ENCODE measurements around the gene SSUH2.

Gene SSUH2

DNA sequence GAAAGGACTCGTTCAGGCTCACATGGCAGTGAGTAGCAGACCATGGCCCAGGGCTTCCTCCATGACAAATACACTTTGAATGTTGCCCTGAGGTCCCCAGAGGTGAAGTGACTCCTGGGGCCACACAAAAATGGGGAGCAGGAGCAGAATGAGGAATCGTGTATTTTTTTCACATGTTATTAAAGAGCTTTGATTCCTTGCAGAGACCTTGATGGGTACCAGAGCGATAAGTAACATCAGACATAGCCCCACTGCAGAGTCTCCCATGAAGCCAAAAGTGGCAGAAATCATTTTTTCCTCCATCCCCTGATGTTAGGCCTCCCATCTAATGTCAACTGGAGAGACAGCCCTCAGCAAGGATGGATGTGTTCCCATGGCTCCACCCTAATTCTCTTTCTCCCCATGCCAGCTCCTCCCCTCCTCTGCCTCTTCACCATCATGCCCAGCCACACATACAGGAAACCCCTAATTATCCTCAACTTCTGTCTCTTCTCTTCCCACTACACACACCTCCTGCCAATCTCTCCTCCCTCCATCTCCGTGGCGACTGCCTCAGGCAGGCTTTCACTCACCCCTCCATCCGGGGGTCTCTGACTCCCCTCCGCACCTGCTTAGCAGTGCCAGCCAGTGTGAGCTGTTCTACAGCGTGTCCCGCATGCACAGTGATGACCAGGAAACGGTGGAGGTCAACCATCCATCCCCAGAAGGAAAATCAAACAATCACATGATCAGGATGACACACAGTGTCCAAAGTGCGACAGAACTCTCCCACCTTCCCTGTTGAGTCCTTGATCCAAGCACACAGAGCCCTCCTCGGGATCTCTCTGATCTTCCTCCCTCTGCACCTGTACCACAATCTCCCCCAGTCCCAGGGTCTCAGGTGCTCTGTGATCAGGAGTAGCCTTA is 7.1 kb upstream of the SSUH2 start:
- no peak for DNase-seq (ENCODE audit: low spot score)
- no peak for ATAC-seq (ENCODE audit: low read depth)
- Histone ChIP-seq H3K4me1 (ENCODE audit: insufficient read depth, poor library complexity, severe bottlenecking) (no peaks in the 10 kb centered on the region), H3K9me3 (ENCODE audit: severe bottlenecking) (no peaks in the 10 kb centered on the region), H3K36me3 (ENCODE audit: low read depth) (no peaks in the 10 kb centered on the region), H3K27me3 (ENCODE audit: insufficient read depth, poor library complexity, severe bottlenecking) (no peaks in the 10 kb centered on the region), H3K27ac (ENCODE audit: poor library complexity, severe bottlenecking) (no peak overlapping the region), H3K4me3 (ENCODE audit: severe bottlenecking) (no peak overlapping the region)
- TF ChIP-seq, protein P1, sequence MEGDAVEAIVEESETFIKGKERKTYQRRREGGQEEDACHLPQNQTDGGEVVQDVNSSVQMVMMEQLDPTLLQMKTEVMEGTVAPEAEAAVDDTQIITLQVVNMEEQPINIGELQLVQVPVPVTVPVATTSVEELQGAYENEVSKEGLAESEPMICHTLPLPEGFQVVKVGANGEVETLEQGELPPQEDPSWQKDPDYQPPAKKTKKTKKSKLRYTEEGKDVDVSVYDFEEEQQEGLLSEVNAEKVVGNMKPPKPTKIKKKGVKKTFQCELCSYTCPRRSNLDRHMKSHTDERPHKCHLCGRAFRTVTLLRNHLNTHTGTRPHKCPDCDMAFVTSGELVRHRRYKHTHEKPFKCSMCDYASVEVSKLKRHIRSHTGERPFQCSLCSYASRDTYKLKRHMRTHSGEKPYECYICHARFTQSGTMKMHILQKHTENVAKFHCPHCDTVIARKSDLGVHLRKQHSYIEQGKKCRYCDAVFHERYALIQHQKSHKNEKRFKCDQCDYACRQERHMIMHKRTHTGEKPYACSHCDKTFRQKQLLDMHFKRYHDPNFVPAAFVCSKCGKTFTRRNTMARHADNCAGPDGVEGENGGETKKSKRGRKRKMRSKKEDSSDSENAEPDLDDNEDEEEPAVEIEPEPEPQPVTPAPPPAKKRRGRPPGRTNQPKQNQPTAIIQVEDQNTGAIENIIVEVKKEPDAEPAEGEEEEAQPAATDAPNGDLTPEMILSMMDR (IDR thresholded peaks at IDR 0.05; ENCODE audit: poor library complexity, severe bottlenecking), result no peak

DNA sequence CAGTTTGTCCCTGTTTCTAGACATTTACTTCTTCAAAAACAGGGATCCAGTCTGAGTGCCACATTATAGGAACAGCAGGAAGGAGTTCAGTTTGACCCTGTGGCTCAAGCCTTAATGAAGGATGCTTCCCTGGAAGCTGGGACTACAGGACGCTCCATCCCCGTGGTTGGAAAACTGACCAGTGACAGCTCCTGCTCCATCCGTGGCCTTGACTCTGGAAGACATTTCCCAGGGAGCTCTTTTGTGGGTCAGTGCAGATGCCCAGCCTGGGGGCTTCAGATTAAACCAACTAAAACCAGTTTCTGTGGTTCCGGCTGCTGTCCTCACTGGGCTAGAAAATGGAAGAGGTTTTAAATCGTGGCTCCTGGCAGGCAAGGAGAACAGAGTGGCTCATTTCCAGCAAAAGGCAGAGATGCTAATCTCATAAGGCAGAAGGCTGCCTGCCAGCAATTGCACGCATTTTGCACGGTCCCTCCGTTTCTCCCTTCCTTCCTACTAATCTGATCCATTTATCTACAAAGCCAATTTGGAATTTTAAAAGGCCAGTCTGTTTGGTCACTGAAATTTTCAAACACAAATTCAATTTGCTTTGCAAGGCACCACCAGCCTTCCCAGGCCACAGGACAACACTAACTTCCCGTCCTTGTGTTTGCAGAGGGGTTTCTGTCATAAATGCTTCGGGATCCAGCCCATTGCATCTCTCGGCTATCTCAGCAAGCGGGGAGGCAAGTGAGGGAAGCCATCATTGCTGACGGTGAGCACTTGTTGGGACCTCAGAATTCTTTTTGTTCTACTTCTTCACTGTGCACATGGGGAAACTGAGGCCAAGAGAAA is 6.2 kb upstream of the SSUH2 start:
- no peak overlapping the region for H3K27ac ChIP-seq (ENCODE audit: poor library complexity, severe bottlenecking)
- TF ChIP-seq, protein P1 (IDR thresholded peaks at IDR 0.05; ENCODE audit: poor library complexity, severe bottlenecking), result no peak
- DNase-seq (ENCODE audit: low spot score) (no peak), ATAC-seq (ENCODE audit: low read depth) (no peak)
- H3K36me3 ChIP-seq (ENCODE audit: low read depth), result no peaks in the 10 kb centered on the region
- no peaks in the 10 kb centered on the region for H3K9me3 ChIP-seq (ENCODE audit: severe bottlenecking)
- H3K4me3 ChIP-seq (ENCODE audit: severe bottlenecking), result no peak overlapping the region
- H3K27me3 ChIP-seq (ENCODE audit: insufficient read depth, poor library complexity, severe bottlenecking), result no peaks in the 10 kb centered on the region
- no peaks in the 10 kb centered on the region for H3K4me1 ChIP-seq (ENCODE audit: insufficient read depth, poor library complexity, severe bottlenecking)

DNA sequence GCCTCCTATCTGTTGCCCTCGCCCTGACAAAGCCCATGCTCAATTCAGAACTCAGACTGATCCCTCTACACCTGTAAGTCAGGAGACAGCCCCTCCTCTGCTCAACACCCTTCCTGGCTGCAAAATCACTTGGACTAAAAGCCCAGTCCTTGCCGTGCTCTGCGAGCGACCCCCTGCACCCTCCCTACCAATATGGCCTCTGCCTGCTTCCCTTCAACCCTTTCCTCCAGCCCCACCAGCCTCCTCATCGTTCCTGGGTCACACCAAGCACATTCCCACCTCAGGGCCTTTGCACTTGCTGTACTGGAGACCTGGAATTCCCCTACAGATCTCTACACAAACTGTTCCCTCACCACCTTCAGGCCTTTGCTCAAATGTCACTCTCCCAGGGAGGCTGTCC is 5.2 kb upstream of the SSUH2 start:
- TF ChIP-seq, protein P1 (IDR thresholded peaks at IDR 0.05; ENCODE audit: poor library complexity, severe bottlenecking), result no peak
- DNase-seq (ENCODE audit: low spot score) (no peak), ATAC-seq (ENCODE audit: low read depth) (no peak)
- no peaks in the 10 kb centered on the region for H3K36me3 ChIP-seq (ENCODE audit: low read depth)
- no peak overlapping the region for H3K27ac ChIP-seq (ENCODE audit: poor library complexity, severe bottlenecking)
- H3K4me1 ChIP-seq (ENCODE audit: insufficient read depth, poor library complexity, severe bottlenecking), result no peaks in the 10 kb centered on the region
- H3K27me3 ChIP-seq (ENCODE audit: insufficient read depth, poor library complexity, severe bottlenecking), result no peaks in the 10 kb centered on the region
- no peak overlapping the region for H3K4me3 ChIP-seq (ENCODE audit: severe bottlenecking)
- no peaks in the 10 kb centered on the region for H3K9me3 ChIP-seq (ENCODE audit: severe bottlenecking)

DNA sequence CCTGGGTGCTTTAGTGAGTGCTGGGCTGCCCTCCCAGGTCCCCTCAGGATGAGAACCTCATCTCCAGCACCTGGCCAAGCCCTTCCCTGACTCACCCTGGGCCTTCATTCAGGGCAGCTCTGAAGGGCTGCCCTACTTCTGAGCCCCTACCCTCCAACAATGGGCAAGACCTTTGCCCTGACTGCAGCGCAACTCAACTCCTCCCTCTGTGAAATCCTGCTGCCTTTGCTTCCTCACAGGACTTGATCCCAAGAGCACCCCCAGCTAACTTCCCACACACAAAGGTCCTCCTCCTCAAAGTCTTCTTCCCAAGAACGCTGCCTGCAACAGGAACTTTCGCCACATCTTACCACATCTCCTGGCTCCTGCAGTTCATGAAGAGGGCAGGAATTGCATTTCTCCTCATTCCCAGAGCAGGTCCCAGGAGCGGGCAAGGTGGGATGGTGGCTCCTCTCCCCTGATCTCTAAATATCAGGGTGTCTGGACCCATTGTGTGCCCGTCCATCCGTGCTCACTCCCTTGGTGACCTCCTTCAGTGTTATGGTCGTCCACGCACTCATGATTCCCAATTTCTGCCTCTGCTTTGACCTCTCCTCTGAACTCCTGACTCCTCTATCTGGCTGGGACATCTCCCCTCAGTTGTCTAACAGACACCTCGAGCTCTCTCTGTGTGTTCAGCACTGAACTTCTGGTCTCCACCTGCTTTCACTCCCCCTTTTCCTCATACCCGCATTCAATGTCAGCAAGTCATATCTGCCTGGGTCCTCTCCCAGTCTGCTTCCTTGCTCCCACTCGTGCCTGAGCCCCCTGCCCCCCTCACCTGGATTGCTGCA is 4.5 kb upstream of the SSUH2 start:
- no peak for DNase-seq (ENCODE audit: low spot score)
- Histone ChIP-seq H3K9me3 (ENCODE audit: severe bottlenecking) (no peaks in the 10 kb centered on the region), H3K4me3 (ENCODE audit: severe bottlenecking) (no peak overlapping the region), H3K27ac (ENCODE audit: poor library complexity, severe bottlenecking) (no peak overlapping the region), H3K4me1 (ENCODE audit: insufficient read depth, poor library complexity, severe bottlenecking) (no peaks in the 10 kb centered on the region), H3K27me3 (ENCODE audit: insufficient read depth, poor library complexity, severe bottlenecking) (no peaks in the 10 kb centered on the region), H3K36me3 (ENCODE audit: low read depth) (no peaks in the 10 kb centered on the region)
- TF ChIP-seq, protein P1 (IDR thresholded peaks at IDR 0.05; ENCODE audit: poor library complexity, severe bottlenecking), result no peak
- no peak for ATAC-seq (ENCODE audit: low read depth)

Measured in RWPE2 (cell line).